ENCODE data around the gene BEND6. TPM values are rescaled to one million over a fixed set of nuclear protein-coding genes. Genes with fewer than 3 reads are reported as not detected.

BEND6 gene
- total RNA-seq, 2 donors from 2014 or later: 0.32 to 0.61 TPM

GRCh38 chr6:56951049-56951831 is 3.7 kb upstream of the BEND6 start:
- TF ChIP-seq CTCF (IDR thresholded peaks at IDR 0.05): no peak
- no peak for DNase-seq
- Histone ChIP-seq H3K27me3 (peaks cover 18% of the 10 kb centered on the region), H3K4me3 (no peak overlapping the region), H3K27ac (no peak overlapping the region), H3K4me1 (no peaks in the 10 kb centered on the region), H3K9me3 (no peaks in the 10 kb centered on the region), H3K36me3 (no peaks in the 10 kb centered on the region), H3K9ac (ENCODE audit: low read depth in 2 of 2, low read length in 2 of 2) (no peak overlapping the region)
- intact Hi-C loops (cut with DNase I): loop anchor here (5.0 kb wide), 1 partner anchor 44 kb away; no protein-coding TSS in a partner anchor

- peak; percentile 17 for DNase-seq
- Histone ChIP-seq H3K27me3 (peaks cover 18% of the 10 kb centered on the region), H3K9me3 (no peaks in the 10 kb centered on the region), H3K4me3 (peak overlapping the region; percentile 40), H3K9ac (ENCODE audit: low read depth in 2 of 2, low read length in 2 of 2) (peak overlapping the region; percentile 38 to 73), H3K27ac (no peak overlapping the region), H3K36me3 (no peaks in the 10 kb centered on the region), H3K4me1 (no peaks in the 10 kb centered on the region)
- intact Hi-C loops (cut with DNase I): loop anchor here (5.0 kb wide), 1 partner anchor 46 kb away; no protein-coding TSS in a partner anchor
- TF ChIP-seq CTCF (IDR thresholded peaks at IDR 0.05): no peak
These were observed 1.1 kb upstream of the BEND6 start for GRCh38 chr6:56953597-56954402.

GRCh38 chr6:56955171-56956155 is 556 bp downstream of the BEND6 start:
- Histone ChIP-seq H3K9me3 (no peaks in the 10 kb centered on the region), H3K4me3 (peak overlapping the region; percentile 40), H3K27ac (peak overlapping the region; percentile 44), H3K36me3 (no peaks in the 10 kb centered on the region), H3K27me3 (peaks cover 18% of the 10 kb centered on the region), H3K4me1 (no peaks in the 10 kb centered on the region), H3K9ac (ENCODE audit: low read depth in 2 of 2, low read length in 2 of 2) (peak overlapping the region in 1 of 2 donors; percentile 37)
- peak; percentile 54 for TF ChIP-seq CTCF (IDR thresholded peaks at IDR 0.05)
- peak; percentile 89 for DNase-seq
- intact Hi-C loops (cut with DNase I): no loop called here

- TF ChIP-seq CTCF (IDR thresholded peaks at IDR 0.05): no peak
- H3K4me3 ChIP-seq: no peak overlapping the region
- no peaks in the 10 kb centered on the region for H3K9me3 ChIP-seq
- intact Hi-C loops (cut with DNase I): no loop called here
- no peaks in the 10 kb centered on the region for H3K4me1 ChIP-seq
- H3K9ac ChIP-seq (ENCODE audit: low read depth in 2 of 2, low read length in 2 of 2): no peak overlapping the region
- H3K27me3 ChIP-seq: peaks cover 18% of the 10 kb centered on the region
- H3K36me3 ChIP-seq: no peaks in the 10 kb centered on the region
- no peak overlapping the region for H3K27ac ChIP-seq
- no peak for DNase-seq
These were observed 1.6 kb downstream of the BEND6 start for GRCh38 chr6:56956491-56956890.

- intact Hi-C loops (cut with DNase I): no loop called here
- no peak for DNase-seq
- no peaks in the 10 kb centered on the region for H3K4me1 ChIP-seq
- no peak overlapping the region for H3K4me3 ChIP-seq
- H3K9me3 ChIP-seq: no peaks in the 10 kb centered on the region
- no peak for TF ChIP-seq CTCF (IDR thresholded peaks at IDR 0.05)
- H3K27me3 ChIP-seq: peaks cover 14% of the 10 kb centered on the region
- no peaks in the 10 kb centered on the region for H3K36me3 ChIP-seq
- no peak overlapping the region for H3K27ac ChIP-seq
- no peak overlapping the region for H3K9ac ChIP-seq (ENCODE audit: low read depth in 2 of 2, low read length in 2 of 2)
These were observed 2.9 kb downstream of the BEND6 start for GRCh38 chr6:56957856-56958255.

All from colonic mucosa (tissue), 4 donors.